Spleen (tissue), 3 donors: ENCODE results near the gene PRKCB.

Experiments
- POLR2A ChIP-seq, 3 donors: fragments of 450-650 bp; IDR thresholded peaks; one replicate each; pipeline ENCODE4 v1.5.1; 2017; ENCODE audit warnings: antibody characterized with exemption in 3 of 3, mild to moderate bottlenecking in 1 of 3
- POLR2AphosphoS5 ChIP-seq, 3 donors: sonication (generic); formaldehyde crosslinking; IDR thresholded peaks; one replicate each; pipeline ENCODE4 v1.5.1; 2017; ENCODE audit warnings: antibody characterized with exemption in 3 of 3

GRCh38 chr16:23874613-23875294, 39.0 kb downstream of the PRKCB start:
- no peak for TF ChIP-seq POLR2A (IDR thresholded peaks at IDR 0.05)
- TF ChIP-seq POLR2AphosphoS5 (IDR thresholded peaks at IDR 0.05) = no peak
